GM21367 (cell line): Measurements from ENCODE around the gene RFX8.

Experiments used
- ATAC-seq: cut with Tn5 transposase; IDR thresholded peaks from one replicate; pipeline ENCODE4 v1.9.1; 2021; ENCODE audit not compliant: unreplicated experiment

RFX8 gene

GRCh38 chr2:101412092-101412694 is 62.7 kb downstream of the RFX8 start:
- ATAC-seq, result no peak

GRCh38 chr2:101410746-101411145 is 64.2 kb downstream of the RFX8 start:
- no peak for ATAC-seq

- ATAC-seq, result no peak
Observed at GRCh38 chr2:101410114-101410513, 64.8 kb downstream of the RFX8 start.

GRCh38 chr2:101409699-101410098 is 65.2 kb downstream of the RFX8 start:
- ATAC-seq, result no peak

- no peak for ATAC-seq
Observed at GRCh38 chr2:101408925-101409324, 66.0 kb downstream of the RFX8 start.

GRCh38 chr2:101405351-101405899 is 69.5 kb downstream of the RFX8 start:
- no peak for ATAC-seq

- ATAC-seq, result no peak
Observed at GRCh38 chr2:101403745-101404144, 71.2 kb downstream of the RFX8 start.

GRCh38 chr2:101402630-101403029 is 72.3 kb downstream of the RFX8 start:
- ATAC-seq, result no peak

- no peak for ATAC-seq
Observed at GRCh38 chr2:101401906-101402305, 73.0 kb downstream of the RFX8 start.

GRCh38 chr2:101401326-101401665 is 73.6 kb downstream of the RFX8 start:
- no peak for ATAC-seq

GRCh38 chr2:101400506-101401325 is 74.2 kb downstream of the RFX8 start:
- ATAC-seq, result no peak

GRCh38 chr2:101400048-101400447 is 74.9 kb downstream of the RFX8 start:
- ATAC-seq, result no peak

GRCh38 chr2:101399021-101399799 is 75.7 kb downstream of the RFX8 start:
- no peak for ATAC-seq

- ATAC-seq, result no peak
Observed at GRCh38 chr2:101398116-101398821, 76.6 kb downstream of the RFX8 start.

- no peak for ATAC-seq
Observed at GRCh38 chr2:101396316-101396717, 78.6 kb downstream of the RFX8 start.

GRCh38 chr2:101395545-101396315 is 79.2 kb downstream of the RFX8 start:
- ATAC-seq, result no peak

- ATAC-seq, result no peak
Observed at GRCh38 chr2:101388232-101388631, 86.7 kb downstream of the RFX8 start.

- no peak for ATAC-seq
Observed at GRCh38 chr2:101387151-101387834, 87.6 kb downstream of the RFX8 start, which contains the start of gene CREG2. Gene CREG2, minus strand, starts transcription at chr2:101387503. Its CDS starts 46 bp downstream, at chr2:101387457.

- no peak for ATAC-seq
Observed at GRCh38 chr2:101386599-101387150, 88.2 kb downstream of the RFX8 start.
